ENCODE results near the gene IER3.
"Not testable (repeated sequence)": the region's sequence is repeated elsewhere in the genome, so short reads cannot be mapped to it uniquely, and the experiment has no call there.

Gene IER3

GRCh38 chr6:30768634-30769087 is 24.3 kb upstream of the IER3 start:
- DNase-seq (ENCODE audit: low spot score): no peak

DNA sequence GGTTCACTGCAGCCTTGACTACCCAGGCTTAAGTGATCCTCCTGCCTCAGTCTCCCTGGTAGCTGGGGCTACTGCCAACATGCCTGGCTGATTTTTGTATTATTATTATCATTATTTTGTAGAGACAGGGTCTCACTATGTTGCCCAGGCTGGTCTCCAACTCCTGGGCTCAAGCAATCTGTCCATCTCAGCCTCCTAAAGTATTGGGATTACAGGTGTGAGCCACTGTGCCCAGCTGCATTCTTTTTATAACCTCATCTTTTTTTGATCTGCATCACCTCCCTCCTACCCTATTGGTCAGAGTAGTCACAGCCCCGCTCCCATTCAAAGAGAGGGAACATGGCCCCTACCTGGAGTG is 23.6 kb upstream of the IER3 start:
- DNase-seq (ENCODE audit: low spot score): no peak

DNA sequence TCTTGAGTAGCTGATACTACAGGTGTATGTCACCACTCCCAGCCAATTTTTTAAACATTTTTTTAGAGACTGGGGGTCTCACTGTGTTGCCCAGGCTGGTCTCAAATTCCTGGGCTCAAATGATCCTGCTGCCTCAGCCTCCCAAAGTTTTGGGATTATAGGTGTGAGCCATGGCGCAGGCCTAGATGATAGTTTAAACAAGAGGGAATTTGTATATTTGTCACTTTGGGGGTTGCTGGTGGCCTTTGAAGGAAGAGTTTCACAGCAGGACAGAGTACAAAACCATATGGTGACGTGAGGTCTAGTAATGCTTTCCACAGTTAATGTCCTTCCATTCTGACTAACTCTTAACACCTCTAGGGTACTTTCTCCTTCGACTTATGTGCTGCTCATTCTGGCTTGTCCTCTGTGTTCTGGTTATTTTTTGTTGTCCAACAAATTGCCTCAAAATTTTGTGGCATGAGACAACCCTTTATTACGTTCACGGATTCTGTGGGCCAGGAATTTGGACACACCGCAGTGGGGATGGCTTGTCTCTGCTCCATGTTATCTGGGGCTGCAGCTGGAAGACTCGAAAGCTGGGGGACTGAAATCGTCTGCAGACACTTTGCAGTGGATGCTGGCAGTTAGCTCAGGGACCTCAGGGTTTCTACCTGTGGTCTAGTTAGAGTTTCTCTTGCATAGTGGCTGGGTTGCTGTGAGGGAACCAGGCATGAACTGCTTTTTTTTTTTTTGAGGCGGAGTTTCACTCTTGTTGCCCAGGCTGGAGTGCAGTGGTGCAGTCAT is 23.0 kb upstream of the IER3 start:
- no peak for DNase-seq (ENCODE audit: low spot score)

DNA sequence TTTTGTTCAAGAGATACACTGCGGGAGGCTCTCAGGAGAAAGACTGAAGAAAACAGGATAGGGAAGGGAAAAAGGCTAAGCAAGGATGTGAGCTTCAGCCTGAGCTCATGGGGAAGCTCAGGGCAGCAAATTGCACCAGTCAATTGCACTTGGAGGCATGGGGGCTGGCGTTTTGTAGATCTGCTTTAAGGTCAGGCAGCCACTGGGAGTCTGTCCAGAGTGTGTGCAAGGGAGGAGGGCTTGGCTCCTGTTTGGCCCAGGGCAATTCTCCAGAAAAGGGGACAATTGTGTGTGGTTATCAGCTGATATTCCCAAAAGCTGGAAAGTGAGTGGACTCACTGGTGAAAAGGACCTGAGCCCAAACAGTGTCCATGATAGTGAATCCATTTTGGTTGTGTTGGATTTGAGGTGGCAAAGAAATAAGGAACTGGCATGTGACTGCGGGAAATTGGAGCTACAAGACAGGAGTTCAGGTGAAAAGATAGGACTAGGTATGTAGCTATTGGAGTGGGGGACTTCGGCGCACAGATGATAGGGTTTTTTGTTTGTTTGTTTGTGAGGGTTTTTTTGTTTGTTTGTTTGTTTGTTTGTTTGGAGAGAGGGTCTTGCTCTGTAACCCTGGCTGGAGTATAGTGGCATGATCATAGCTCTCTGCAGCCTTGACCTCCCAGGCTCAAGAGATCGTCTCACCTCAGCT is 22.3 kb upstream of the IER3 start:
- DNase-seq (ENCODE audit: low spot score): no peak

DNA sequence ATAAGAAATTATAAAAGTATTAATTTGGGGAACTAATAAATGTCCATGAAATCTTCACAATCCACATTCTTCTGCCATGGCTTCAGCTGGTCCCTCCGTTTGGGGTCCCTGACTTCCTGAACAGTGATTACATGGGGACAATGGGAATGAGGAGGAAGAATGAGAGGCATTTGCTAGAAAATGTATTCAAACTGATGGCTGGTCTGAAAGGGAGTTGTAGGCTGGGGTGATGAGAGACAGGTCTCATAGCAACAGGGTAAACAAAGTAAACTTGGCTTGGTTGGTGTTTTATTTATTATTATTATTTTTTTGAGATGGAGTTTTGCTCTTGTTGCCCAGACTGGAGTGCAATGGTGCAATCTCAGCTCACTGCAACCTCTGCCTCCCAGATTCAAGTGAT is 21.1 kb upstream of the IER3 start:
- DNase-seq (ENCODE audit: low spot score): not testable (repeated sequence)

- DNase-seq (ENCODE audit: low spot score): not testable (repeated sequence)
Observed at GRCh38 chr6:30764490-30765043, 20.2 kb upstream of the IER3 start.

DNA sequence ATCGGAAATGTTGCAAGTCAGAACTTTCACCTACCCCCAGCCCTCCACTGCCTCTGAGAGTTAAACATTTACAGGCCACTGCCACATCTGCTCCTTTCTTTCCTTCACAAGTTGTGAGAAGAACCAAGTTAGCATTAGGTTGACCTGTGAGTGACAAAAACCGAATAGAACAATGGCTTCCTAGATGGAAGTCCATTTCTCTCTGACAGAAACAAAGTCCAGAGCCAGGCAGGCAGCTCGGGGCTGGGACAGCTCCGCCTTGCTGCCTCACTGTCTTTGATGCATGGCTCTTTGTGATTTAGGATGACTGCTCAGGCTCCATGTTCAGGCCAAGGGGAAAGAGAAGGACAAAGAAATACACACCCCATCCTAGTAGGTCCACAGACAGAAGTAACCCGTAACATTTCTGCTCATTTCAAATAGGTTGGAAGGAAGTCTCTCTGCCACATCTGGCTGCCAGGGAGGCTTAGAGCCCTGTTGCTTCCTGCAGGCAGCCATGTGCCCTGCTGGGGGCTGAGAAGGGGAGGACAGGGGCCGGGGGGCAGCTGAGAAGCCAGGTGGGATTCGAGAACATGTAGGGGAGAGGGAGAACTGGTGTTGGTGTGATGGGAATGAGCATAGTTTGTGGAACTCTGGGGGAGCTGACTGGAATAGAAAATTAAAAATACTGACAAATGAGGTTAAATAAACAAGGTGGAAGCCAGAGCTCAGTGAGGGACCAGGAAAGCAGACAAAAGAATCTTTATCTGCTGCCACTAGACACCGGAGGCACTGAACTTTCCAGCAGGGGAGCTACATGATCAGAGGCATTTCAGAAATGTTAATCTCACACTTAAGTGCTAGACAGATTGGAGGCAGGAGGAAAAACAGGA is 19.5 kb upstream of the IER3 start:
- no peak for DNase-seq (ENCODE audit: low spot score)

- DNase-seq (ENCODE audit: low spot score): no peak
Observed at GRCh38 chr6:30763155-30763617, 18.8 kb upstream of the IER3 start.

GRCh38 chr6:30761791-30762429 is 17.6 kb upstream of the IER3 start:
- DNase-seq (ENCODE audit: low spot score): no peak

GRCh38 chr6:30760549-30760948 is 16.2 kb upstream of the IER3 start:
- no peak for DNase-seq (ENCODE audit: low spot score)

GRCh38 chr6:30759575-30760239 is 15.4 kb upstream of the IER3 start:
- peak; percentile 91 for DNase-seq (ENCODE audit: low spot score)

DNA sequence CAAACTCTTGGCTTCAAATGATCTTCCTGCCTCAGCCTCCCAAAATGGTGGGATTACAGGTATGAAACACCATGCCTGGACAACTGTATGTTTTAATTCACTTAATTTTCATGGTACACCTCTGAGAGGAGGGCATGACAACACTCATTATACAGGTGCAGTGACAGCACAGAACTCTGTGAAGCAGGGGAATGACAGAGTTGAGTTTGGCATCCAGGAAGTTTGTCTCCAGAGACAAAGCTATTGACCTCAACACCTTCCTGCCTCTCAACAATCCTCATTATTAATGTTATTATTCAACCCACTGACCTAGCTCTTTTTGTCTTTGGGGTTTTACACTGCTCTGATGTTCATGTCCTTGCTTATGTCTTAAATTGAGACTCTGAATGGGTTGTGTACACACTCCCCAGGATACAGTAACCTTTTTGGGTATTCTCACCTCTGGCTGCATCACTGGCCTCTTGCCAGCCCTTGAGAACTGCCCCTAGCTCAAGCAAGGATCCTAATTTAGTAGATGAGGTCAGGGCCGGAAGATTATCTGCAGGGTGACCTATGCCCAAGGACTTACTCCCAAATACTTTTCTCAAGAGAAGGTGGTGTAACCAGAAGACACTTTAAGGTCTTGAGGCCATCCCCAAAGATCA is 13.0 kb upstream of the IER3 start:
- no peak for DNase-seq (ENCODE audit: low spot score)

DNA sequence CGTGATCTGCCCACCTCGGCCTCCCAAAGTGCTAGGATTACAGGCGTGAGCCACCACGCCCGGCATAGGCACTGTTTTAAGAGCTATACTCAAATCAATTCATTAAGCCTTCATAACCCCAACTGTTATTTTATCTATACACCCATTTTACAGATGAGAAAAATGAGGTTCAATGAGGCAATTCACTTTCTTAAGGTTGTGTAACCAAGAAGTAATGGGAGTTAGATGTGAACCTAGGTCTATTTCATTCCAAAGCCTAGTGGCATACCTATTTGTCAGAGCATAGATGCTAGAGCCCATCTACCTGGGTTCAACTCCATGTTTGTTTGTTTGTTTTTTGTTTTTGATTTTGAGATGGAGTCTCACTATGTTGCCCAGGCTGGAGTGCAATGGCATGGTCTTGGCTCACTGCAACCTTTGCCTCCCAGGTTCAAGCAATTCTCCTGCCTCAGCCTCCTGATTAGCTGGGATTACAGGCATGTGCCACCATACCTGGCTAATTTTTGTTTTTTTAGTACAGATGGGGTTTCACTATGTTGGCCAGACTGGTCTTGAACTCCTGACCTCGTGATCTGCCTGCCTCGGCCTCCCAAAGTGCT is 12.2 kb upstream of the IER3 start:
- DNase-seq (ENCODE audit: low spot score): not testable (repeated sequence)

GRCh38 chr6:30754631-30755030 is 10.3 kb upstream of the IER3 start:
- peak; percentile 40 for DNase-seq (ENCODE audit: low spot score)

DNA sequence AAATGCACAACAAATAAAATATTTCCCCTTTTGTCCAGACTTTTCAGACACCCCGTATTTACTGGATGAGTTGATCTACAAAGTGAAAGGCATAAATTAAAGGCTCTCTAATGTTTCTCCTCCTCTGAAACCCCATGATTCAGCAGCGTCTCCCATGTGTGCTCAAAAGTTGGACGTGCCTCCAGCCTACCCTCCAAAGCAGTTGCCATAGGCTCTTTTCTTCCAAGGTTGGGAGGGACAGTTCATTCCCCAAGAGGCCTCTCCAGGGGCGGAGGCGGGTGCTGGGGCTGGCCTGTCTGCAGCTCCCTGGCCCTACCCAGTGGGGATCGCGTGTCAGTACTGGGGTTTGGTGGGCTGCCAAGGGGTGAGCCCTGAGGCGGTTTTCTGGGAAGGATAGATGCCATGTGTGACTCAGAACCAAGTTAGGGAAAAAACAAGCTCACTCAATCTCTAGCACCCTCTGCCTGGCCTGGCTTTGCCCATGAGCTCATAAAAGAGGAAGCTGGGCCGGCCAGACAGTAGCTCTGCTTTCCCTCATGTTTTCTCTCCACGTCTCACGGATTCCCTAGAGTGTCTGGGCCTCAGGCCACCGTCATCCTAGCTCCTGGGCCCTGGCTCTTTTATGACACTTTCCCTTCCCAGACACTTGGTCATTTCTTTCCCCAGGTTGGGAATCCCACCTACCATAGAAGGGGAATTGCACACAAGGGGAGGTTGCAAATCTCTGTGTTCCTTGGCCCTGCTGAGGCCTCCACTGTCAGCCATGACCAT is 8.0 kb upstream of the IER3 start:
- DNase-seq (ENCODE audit: low spot score): peak; percentile 82

DNA sequence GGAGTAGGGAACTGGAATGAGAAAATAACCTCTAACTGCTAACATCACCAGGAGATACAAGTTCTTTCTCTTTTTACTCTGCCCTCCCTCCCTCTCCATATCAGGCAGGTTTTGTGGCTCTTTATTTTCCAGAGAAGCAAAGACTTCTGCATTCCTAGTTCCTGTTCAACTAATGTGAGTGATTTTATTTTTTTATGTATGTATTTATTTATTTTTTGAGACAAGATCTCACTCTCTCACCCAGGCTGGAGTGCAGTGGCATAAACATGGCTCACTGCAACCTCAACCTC is 6.0 kb upstream of the IER3 start:
- DNase-seq (ENCODE audit: low spot score): no peak

DNA sequence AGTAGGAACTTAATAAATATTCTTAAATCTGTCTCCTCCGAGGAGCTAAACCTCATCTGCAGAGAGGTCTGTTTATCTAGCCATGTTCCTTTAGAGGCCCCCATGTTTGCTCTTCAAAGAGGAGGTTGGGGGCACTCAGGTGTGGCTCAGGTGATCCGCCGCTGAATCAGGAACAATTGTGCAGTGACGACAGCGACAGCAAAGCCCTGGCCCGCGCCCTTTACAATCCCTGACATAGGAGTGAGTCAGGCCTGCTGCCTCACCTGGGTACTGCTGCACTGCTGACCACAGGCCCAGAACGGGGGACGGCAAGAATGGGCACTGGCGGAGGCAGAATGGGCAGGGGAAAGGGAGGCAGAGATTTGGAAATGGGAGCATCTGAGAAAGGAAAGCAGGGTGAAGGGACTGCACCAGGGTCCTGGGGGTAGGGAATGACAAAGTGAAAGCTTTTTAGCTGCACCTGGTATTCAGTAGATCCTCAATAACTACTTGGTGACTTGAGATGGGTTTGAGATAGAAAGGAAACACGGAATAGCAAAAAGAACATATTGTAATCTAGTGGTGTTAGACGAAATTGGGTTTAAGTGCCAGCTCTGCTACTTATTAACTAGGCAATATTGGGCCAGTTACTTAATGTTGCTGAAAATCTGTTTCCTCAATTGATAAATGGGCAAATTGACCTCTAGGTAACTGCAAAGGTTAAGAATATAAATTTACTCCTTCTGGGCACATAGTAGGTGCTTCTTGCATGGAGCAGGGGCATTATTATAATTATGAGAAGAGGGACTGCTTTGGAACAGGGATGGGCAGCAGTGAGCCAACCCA is 5.4 kb upstream of the IER3 start:
- no peak for DNase-seq (ENCODE audit: low spot score)

DNA sequence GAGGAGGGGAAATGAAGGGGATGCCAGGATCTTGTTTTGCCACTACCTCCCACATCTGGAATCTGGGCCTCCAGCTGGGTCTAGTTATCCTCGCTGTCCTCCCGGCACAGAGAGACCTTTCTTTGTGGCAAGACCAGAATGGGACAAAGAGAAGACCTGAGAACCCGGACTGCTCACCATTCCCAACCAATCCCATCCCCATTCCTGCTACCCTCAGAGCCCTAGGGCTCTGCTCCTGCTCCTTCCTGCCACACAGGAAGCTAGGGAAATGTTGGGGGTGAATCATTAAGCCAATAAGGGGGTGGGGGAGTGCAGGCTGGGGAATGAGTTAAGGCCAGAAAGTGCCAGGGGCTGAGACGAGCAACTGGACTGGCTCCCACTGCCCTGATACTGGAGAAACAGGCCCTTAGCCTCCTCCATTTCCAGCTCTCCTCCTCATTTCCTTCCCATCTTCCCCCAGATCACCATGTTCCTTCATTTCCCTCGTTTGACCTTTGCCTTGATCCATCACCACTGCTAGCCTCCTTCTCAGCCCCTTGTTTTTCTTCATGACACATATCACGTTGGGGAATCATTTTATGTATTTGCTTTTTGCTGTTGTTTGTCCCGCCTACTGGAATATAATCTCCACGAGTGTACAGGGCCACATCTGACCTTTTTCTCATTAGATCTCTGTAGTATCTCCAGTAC is 4.6 kb upstream of the IER3 start:
- DNase-seq (ENCODE audit: low spot score): no peak

All from hepatic stellate cell (primary cell).